HG02973 (cell line): ENCODE results near the gene TES.
"Not testable (repeated sequence)": the region's sequence is repeated elsewhere in the genome, so short reads cannot be mapped to it uniquely, and the experiment has no call there.

ENCODE experiments used
- ATAC-seq: cut with Tn5 transposase; IDR thresholded peaks from one replicate; pipeline ENCODE4 v1.9.1; 2021; ENCODE audit warnings: moderate library complexity; ENCODE audit not compliant: unreplicated experiment

Gene TES

GRCh38 chr7:116241291-116241690 is 31.0 kb downstream of the TES start:
- no peak for ATAC-seq

GRCh38 chr7:116242178-116242577 is 31.8 kb downstream of the TES start:
- no peak for ATAC-seq

DNA sequence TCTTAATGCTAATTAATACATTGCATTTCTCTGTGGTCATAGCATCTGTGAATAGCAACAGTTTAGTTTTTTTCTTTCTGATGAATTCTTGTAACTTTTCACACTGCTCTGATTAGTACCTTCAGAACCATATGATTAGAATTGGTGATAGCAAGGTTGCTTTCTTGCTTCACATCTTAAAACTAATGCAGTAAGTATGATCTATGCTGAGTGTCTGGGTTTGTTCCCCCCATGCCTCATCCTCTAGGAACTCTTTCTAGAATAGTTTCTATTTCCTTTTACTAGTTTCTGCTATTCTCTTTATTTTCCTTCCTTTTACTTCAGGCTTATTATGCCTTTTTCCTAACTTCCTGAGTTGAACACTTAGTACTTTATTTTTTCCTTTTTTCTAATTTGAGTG is 32.4 kb downstream of the TES start:
- ATAC-seq = no peak

DNA sequence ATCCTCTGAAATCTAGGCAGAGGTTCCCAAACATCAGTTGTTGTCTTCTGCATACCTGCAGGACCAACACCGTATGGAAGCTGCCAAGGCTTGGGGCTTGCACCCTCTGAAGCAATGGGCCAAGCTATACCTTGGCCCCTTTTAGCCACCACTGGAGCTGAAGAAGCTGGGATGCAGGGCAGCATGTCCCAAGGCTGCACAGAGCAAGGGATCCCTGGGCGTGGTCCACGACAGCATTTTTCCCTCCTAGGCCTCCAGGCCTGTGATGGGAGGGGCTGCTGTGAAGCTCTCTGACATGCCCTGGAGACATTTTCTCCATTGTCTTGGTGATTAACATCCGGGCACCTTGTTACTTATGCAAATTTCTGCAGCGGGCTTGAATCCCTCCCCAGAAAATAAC is 34.5 kb downstream of the TES start:
- not testable (repeated sequence) for ATAC-seq

DNA sequence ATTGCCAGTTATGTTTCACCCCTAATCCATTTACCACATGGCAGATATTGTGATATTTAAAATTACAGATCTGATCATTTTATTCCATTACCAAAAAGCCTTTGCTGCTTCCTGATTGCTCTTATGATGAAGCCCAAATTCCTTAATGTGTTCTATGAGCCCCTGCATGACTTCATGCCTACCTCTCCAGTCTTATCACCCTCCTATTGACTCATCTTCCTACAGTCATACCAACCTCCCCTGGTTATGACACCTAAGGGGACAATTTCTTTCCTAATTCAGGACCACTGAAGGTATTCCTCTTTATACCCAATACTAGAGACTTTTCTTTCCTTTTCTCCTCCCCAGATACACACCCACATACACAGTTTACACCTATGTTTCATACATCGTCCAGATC is 36.0 kb downstream of the TES start:
- ATAC-seq = no peak

- ATAC-seq = peak; percentile 74
Measured at GRCh38 chr7:116249969-116250553, 39.7 kb downstream of the TES start.

GRCh38 chr7:116251675-116252074 is 41.3 kb downstream of the TES start:
- ATAC-seq = no peak

DNA sequence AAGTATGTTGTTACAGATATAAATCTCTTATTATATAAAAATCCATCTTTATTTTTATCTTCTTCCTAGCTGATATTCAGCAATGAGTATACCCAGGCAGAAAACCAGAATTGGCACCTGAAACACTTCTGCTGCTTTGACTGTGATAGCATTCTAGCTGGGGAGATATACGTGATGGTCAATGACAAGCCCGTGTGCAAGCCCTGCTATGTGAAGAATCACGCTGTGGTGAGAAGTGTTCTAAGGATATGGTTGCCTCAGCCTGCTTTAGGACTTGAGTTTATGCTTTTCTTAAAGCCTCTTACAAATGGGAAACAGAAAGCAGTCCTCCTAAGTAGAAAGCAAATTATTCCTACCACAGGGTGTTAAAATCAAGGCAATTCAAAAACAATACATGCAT is 41.9 kb downstream of the TES start:
- ATAC-seq = no peak

- ATAC-seq = no peak
Measured at GRCh38 chr7:116257156-116257555, 46.8 kb downstream of the TES start.

- ATAC-seq = peak; percentile 55
Measured at GRCh38 chr7:116258734-116259133, 48.4 kb downstream of the TES start.

DNA sequence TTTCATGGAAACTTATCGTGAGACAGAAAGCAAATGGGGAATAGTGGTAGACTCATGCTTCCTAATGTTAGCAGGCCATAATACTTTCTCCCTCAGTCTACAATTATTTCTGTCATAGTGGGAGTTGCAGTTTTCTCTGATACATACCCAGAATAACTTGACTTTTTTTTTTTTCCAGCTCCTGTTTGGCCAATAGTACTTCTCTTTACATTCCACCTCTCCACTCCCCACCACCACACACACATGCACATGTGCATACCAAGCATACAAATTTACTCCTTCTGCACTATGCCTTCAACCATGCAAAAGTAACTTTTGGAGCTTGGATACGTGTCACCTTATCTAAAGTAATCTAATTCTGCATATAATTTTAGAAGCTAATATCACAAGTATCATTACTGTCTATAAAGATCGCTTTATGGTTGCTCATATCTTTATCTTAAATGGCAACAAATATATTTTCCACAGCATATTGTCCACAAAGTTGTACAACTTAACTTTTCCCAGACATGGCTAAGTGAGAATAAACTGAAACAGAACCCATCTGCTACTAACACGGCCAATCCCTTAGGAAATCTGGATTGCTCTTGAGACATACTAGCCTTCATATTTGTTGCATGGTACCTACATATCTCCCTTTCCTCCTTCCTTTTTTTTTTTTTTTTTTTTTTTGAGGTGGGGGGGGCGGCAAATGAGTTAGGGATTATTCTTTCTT is 49.0 kb downstream of the TES start:
- no peak for ATAC-seq

- no peak for ATAC-seq
Measured at GRCh38 chr7:116259871-116260440, 49.6 kb downstream of the TES start.

GRCh38 chr7:116261904-116262303 is 51.6 kb downstream of the TES start:
- ATAC-seq = no peak

DNA sequence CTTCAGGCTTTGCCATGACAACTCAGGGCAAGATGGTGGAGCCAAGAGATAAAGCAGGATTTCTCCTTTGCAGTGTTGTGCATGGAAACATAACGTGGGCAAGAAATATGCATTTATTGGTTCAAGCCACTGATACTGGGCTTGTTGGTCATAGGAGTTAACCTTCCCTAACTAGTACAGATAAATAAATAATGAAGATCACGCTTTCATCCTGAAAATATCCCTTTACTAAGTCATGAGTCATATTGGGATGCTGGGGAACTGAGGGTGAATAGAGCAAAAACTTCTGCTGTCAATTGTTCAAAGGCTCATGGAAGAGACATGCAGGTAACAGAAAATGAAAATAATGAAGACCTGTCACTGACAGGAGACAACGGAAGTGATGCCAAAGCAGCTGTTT is 55.5 kb downstream of the TES start:
- ATAC-seq = no peak

- ATAC-seq = no peak
Measured at GRCh38 chr7:116269466-116269865, 59.1 kb downstream of the TES start.

DNA sequence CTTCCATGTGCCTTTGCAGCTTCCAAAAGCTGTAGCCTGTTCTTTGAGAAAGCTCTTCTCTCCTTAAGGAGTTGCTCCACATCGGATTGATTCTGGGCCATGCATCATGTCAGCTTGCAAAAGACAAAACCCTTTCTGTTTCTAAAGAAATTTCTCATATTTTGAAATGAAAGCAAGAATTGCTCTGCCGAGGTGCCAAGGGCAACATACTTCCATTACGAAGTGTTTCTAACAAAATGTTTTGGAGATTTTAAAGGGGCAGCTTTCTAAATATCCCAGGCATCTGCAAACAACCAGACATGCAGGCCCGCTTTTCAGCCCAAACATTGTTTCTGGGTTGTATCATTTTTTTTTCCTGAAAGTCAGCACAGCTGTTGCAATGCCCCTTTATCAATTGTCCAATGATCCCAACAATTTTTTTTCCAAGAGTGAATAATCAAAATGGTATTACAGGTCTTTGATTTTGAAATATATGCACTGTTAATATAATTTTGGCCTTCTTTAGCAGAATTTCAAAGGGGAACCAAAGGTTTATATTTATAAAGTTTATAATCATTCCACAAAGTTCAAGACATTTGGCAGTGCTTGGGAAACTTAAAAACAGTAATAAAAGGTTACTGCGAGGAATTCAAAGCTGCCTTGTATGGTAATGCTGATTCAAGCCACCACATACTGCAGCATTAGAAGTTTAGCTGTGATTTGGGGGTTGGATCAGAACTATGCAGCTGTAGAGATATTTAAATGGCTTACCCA is 61.0 kb downstream of the TES start:
- ATAC-seq = no peak

- no peak for ATAC-seq
Measured at GRCh38 chr7:116271963-116272886, 61.9 kb downstream of the TES start.

DNA sequence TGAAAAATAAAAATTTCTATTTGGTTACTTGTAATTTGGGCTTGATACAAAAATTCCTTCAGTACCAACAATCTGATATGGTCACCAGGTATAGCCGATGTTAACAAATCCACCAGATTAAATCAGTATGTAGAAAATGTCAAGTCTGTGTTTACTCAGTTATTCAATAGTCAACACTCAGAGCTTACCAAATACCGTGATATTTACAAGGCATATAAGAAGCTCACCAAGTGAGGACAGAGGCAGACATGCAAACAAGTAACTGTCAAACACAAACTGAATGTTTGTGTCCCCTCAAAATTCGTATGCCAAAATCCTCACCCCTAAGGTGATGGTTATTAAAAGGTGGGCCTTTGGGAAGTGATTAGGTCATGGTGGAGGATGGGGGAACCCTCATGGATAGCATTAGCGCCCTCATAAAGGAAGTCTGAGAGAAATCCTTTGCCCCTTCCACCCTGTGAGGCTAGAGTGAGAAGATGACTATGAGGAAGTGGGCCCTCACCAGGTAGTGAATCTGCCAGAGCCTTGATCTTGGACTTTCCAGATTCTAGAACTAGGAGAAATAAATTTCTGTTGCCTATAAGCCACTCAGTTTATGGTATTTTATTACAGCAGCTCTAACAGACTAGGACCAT is 63.1 kb downstream of the TES start:
- ATAC-seq = no peak

- no peak for ATAC-seq
Measured at GRCh38 chr7:116273918-116274301, 63.6 kb downstream of the TES start.

DNA sequence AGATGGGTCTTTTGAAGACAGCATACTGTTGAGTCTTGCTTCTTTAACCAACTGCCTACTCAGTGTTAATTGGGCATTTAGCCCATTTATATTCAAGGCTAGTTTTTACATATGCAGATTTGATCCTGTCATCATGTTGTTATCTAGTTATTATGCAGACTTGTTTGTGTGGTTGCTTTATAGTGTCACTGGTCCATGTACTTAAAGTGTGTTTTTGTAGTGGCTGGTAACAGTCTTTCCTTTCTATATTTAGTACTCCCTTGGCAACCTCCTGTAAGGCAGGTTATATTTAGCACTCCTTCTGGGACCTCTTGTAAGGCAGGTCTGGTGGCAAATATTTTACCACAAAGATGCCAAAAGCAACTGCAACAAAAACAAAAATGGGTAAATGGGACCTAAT is 66.7 kb downstream of the TES start:
- ATAC-seq = no peak
